AG04450 (cell line): ENCODE data around the gene MOV10L1. TPM values are rescaled to one million over a fixed set of nuclear protein-coding genes. Genes with fewer than 3 reads are reported as not detected.

Source experiments
- CTCF ChIA-PET: fragments of 300-600, 350-600 bp; formaldehyde crosslinking; extraction: SDS; loops from one replicate; lab custom pipeline; 2022; ENCODE audit warnings: antibody characterized with exemption, inconsistent platforms; lab: Charles Lee
- POLR2A ChIA-PET: fragments of 350-600 bp; formaldehyde crosslinking; extraction: SDS; loops from one replicate; lab custom pipeline; 2021; ENCODE audit warnings: antibody characterized with exemption, inconsistent platforms; lab: Yijun Ruan, JAX
- DNase-seq: peaks from one replicate; pipeline ENCODE4 v3.0.0-alpha.2; 2011; ENCODE audit warnings: low read depth, low spot score
- H3K27ac ChIP-seq: one replicate; pipeline ENCODE4 v1.5.1; 2012; ENCODE audit warnings: low read depth, low read length, control low read depth
- H3K27me3 ChIP-seq: one replicate; pipeline ENCODE4 v1.6.0; 2012; ENCODE audit warnings: low read length; ENCODE audit not compliant: control insufficient read depth, insufficient read depth
- H3K4me3 ChIP-seq: 2 replicates; pipeline ENCODE4 v1.5.1; 2011; ENCODE audit warnings: mild to moderate bottlenecking, low read depth, low read length, control low read depth
- H3K9me3 ChIP-seq: 2 replicates; pipeline ENCODE4 v1.5.1; 2012; ENCODE audit warnings: low read length; ENCODE audit not compliant: control insufficient read depth, insufficient read depth
- CTCF ChIP-seq: IDR thresholded peaks from 2 replicates; pipeline ENCODE4 v1.5.1; 2011; ENCODE audit warnings: low read depth, low read length, control low read depth, inconsistent platforms
- polyA plus RNA-seq: library from polyadenylated mRNA; depleted of rRNA; stranded (reverse); fragments of >200 nt; gene quantifications from 2 replicates; pipeline ENCODE4 v1.2.3, GENCODE V29; 2011

MOV10L1 gene
- polyA plus RNA-seq, 1 experiment = 4.2 TPM

- DNase-seq = no peak
- H3K4me3 ChIP-seq = no peak overlapping the region
- CTCF ChIA-PET = no interaction called here
- H3K9me3 ChIP-seq = peaks cover 13% of the 10 kb centered on the region; the same call in 1 of the 2 replicates
- H3K27me3 ChIP-seq = peaks cover 7% of the 10 kb centered on the region
- H3K27ac ChIP-seq = no peak overlapping the region
- POLR2A ChIA-PET = no interaction called here
- no peak for TF ChIP-seq CTCF
Observed at GRCh38 chr22:50175921-50176849, 86.4 kb downstream of the MOV10L1 start.

DNA sequence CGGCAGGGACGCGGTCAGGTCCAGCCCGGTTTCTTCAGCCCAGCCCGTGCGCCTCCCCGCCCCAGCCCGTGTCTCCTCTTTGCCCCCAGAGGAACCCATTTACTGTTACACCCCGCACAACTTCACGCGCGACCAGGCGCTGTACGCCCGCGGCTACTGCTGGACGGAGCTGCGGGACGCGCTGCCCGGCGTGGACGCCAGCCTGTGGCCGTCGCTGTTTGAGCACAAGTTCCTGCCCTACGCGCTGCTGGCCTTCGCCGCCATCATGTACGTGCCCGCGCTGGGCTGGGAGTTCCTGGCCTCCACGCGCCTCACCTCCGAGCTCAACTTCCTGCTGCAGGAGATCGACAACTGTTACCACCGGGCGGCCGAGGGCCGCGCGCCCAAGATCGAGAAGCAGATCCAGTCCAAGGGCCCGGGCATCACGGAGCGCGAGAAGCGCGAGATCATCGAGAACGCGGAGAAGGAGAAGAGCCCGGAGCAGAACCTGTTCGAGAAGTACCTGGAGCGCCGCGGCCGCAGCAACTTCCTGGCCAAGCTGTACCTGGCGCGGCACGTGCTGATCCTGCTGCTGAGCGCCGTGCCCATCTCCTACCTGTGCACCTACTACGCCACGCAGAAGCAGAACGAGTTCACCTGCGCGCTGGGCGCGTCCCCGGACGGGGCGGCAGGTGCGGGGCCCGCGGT is 87.2 kb downstream of the MOV10L1 start:
- CTCF ChIA-PET = no interaction called here
- Histone ChIP-seq H3K9me3 (peaks cover 13% of the 10 kb centered on the region; the same call in 1 of the 2 replicates), H3K4me3 (no peak overlapping the region), H3K27me3 (no peaks in the 10 kb centered on the region), H3K27ac (no peak overlapping the region)
- TF ChIP-seq CTCF = no peak
- POLR2A ChIA-PET = no interaction called here
- DNase-seq = no peak

DNA sequence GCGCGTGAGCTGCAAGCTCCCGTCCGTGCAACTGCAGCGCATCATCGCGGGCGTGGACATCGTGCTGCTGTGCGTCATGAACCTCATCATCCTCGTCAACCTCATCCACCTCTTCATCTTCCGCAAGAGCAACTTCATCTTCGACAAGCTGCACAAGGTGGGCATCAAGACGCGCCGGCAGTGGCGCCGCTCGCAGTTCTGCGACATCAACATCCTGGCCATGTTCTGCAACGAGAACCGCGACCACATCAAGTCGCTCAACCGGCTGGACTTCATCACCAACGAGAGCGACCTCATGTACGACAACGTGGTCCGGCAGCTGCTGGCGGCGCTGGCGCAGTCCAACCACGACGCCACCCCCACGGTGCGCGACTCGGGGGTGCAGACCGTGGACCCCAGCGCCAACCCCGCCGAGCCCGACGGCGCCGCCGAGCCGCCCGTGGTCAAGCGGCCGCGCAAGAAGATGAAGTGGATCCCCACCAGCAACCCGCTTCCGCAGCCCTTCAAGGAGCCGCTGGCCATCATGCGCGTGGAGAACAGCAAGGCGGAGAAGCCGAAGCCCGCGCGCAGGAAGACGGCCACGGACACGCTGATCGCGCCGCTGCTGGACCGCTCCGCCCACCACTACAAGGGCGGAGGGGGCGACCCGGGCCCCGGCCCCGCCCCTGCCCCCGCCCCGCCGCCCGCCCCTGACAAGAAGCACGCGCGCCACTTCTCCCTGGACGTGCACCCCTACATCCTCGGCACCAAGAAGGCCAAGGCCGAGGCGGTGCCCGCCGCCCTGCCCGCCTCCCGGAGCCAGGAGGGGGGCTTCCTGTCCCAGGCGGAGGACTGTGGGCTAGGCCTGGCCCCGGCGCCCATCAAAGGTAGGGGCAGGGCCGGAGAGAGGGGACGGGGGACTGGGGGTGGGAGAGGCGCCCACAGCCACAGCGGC is 88.0 kb downstream of the MOV10L1 start:
- no peak for DNase-seq
- POLR2A ChIA-PET = no interaction called here
- TF ChIP-seq CTCF = no peak
- no peaks in the 10 kb centered on the region for H3K27me3 ChIP-seq
- no peak overlapping the region for H3K27ac ChIP-seq
- CTCF ChIA-PET = no interaction called here
- H3K9me3 ChIP-seq = peaks cover 13% of the 10 kb centered on the region; the same call in 1 of the 2 replicates
- no peak overlapping the region for H3K4me3 ChIP-seq

DNA sequence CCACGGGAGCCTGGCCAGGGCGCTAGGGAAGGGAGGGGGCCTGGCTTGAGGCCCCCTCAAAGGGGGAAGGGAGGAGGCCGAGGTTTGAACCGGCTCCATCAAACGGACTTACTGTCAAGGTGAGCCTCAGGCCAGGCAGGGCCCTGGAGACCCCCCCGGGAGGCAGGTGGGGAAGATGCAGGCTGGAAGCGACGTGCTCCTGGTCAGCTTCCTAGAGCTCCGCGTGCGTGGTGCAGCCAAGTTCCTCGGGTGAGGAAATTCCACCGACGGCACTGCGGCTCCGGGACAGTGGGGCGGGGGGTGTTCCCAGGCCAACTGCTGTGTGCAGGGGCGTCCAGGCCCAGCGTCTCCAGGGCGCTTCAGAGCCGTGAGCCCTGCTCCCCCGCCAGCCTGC is 88.7 kb downstream of the MOV10L1 start:
- no peak for DNase-seq
- no peak overlapping the region for H3K4me3 ChIP-seq
- no peak overlapping the region for H3K27ac ChIP-seq
- POLR2A ChIA-PET = no interaction called here
- CTCF ChIA-PET = no interaction called here
- no peak for TF ChIP-seq CTCF
- H3K27me3 ChIP-seq = no peaks in the 10 kb centered on the region
- peaks cover 13% of the 10 kb centered on the region; the same call in 1 of the 2 replicates for H3K9me3 ChIP-seq
